ENCODE results near the gene MYDGF.

MYDGF gene

GRCh38 chr19:4707956-4708650 lies 38.0 kb upstream of the MYDGF start:
- no peak overlapping the region for H3K27ac Mint-ChIP-seq
- DNase-seq (ENCODE audit: low spot score): no peak
- peaks cover 5% of the 10 kb centered on the region for H3K4me1 Mint-ChIP-seq (ENCODE audit: low read depth)

GRCh38 chr19:4707322-4707721 lies 37.2 kb upstream of the MYDGF start:
- Mint-ChIP-seq H3K27me3 (ENCODE audit: low read depth) (no peaks in the 10 kb centered on the region), H3K9me3 (no peaks in the 10 kb centered on the region), H3K27ac (no peak overlapping the region), H3K36me3 (ENCODE audit: low read depth) (peaks cover 15% of the 10 kb centered on the region), H3K4me1 (ENCODE audit: low read depth) (peaks cover 5% of the 10 kb centered on the region), H3K4me3 (no peak overlapping the region)
- no peak for DNase-seq (ENCODE audit: low spot score)

More at GRCh38 chr19:4707956-4708650, 38.0 kb upstream of the MYDGF start:
- Mint-ChIP-seq H3K27me3 (ENCODE audit: low read depth) (no peaks in the 10 kb centered on the region), H3K9me3 (no peaks in the 10 kb centered on the region), H3K4me3 (no peak overlapping the region), H3K36me3 (ENCODE audit: low read depth) (peaks cover 18% of the 10 kb centered on the region)

- H3K9me3 Mint-ChIP-seq: no peaks in the 10 kb centered on the region
- no peak for DNase-seq (ENCODE audit: low spot score)
- peaks cover 5% of the 10 kb centered on the region for H3K4me1 Mint-ChIP-seq (ENCODE audit: low read depth)
- H3K36me3 Mint-ChIP-seq (ENCODE audit: low read depth): peaks cover 15% of the 10 kb centered on the region
- no peaks in the 10 kb centered on the region for H3K27me3 Mint-ChIP-seq (ENCODE audit: low read depth)
- H3K27ac Mint-ChIP-seq: no peak overlapping the region
- H3K4me3 Mint-ChIP-seq: no peak overlapping the region
These were observed 35.4 kb upstream of the MYDGF start for GRCh38 chr19:4705413-4706131.

DNA sequence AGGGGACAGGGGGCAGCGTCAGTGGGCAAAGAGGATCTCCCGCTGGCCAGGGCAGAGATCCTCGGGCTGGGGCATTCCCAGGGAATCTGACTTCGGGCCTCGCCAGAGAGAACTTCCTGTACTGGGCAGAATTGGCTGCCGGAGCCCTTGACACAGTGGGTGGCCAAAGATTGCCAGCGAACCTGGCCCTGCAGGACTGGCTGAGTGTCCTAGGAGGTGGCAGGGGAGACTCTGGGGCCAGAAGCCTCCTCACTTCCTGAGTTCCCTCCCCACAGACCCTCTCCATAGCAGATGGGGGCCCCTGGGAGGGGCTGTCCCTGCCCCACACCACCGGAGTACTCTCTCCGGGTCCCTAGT lies 34.2 kb upstream of the MYDGF start:
- Mint-ChIP-seq H3K9me3 (no peaks in the 10 kb centered on the region), H3K36me3 (ENCODE audit: low read depth) (peaks cover 12% of the 10 kb centered on the region), H3K4me1 (ENCODE audit: low read depth) (peaks cover 3% of the 10 kb centered on the region), H3K27ac (no peak overlapping the region), H3K4me3 (no peak overlapping the region), H3K27me3 (ENCODE audit: low read depth) (no peaks in the 10 kb centered on the region)
- no peak for DNase-seq (ENCODE audit: low spot score)

- Mint-ChIP-seq H3K36me3 (ENCODE audit: low read depth) (peaks cover 10% of the 10 kb centered on the region), H3K4me1 (ENCODE audit: low read depth) (no peaks in the 10 kb centered on the region), H3K27me3 (ENCODE audit: low read depth) (no peaks in the 10 kb centered on the region), H3K9me3 (no peaks in the 10 kb centered on the region), H3K4me3 (no peak overlapping the region), H3K27ac (no peak overlapping the region)
- no peak for DNase-seq (ENCODE audit: low spot score)
These were observed 33.7 kb upstream of the MYDGF start for GRCh38 chr19:4703671-4704316.

- Mint-ChIP-seq H3K36me3 (ENCODE audit: low read depth) (peaks cover 11% of the 10 kb centered on the region), H3K27ac (no peak overlapping the region), H3K4me3 (no peak overlapping the region), H3K9me3 (no peaks in the 10 kb centered on the region), H3K27me3 (ENCODE audit: low read depth) (no peaks in the 10 kb centered on the region), H3K4me1 (ENCODE audit: low read depth) (no peaks in the 10 kb centered on the region)
- no peak for DNase-seq (ENCODE audit: low spot score)
These were observed 32.6 kb upstream of the MYDGF start for GRCh38 chr19:4702764-4703163.

GRCh38 chr19:4701557-4701956 lies 31.4 kb upstream of the MYDGF start:
- H3K27me3 Mint-ChIP-seq (ENCODE audit: low read depth): no peaks in the 10 kb centered on the region
- H3K27ac Mint-ChIP-seq: no peak overlapping the region
- DNase-seq (ENCODE audit: low spot score): no peak
- peaks cover 11% of the 10 kb centered on the region for H3K36me3 Mint-ChIP-seq (ENCODE audit: low read depth)
- no peak overlapping the region for H3K4me3 Mint-ChIP-seq
- H3K9me3 Mint-ChIP-seq: no peaks in the 10 kb centered on the region
- H3K4me1 Mint-ChIP-seq (ENCODE audit: low read depth): no peaks in the 10 kb centered on the region

GRCh38 chr19:4700693-4700970 lies 30.5 kb upstream of the MYDGF start:
- H3K36me3 Mint-ChIP-seq (ENCODE audit: low read depth): peaks cover 14% of the 10 kb centered on the region
- no peak for DNase-seq (ENCODE audit: low spot score)
- no peaks in the 10 kb centered on the region for H3K9me3 Mint-ChIP-seq

DNA sequence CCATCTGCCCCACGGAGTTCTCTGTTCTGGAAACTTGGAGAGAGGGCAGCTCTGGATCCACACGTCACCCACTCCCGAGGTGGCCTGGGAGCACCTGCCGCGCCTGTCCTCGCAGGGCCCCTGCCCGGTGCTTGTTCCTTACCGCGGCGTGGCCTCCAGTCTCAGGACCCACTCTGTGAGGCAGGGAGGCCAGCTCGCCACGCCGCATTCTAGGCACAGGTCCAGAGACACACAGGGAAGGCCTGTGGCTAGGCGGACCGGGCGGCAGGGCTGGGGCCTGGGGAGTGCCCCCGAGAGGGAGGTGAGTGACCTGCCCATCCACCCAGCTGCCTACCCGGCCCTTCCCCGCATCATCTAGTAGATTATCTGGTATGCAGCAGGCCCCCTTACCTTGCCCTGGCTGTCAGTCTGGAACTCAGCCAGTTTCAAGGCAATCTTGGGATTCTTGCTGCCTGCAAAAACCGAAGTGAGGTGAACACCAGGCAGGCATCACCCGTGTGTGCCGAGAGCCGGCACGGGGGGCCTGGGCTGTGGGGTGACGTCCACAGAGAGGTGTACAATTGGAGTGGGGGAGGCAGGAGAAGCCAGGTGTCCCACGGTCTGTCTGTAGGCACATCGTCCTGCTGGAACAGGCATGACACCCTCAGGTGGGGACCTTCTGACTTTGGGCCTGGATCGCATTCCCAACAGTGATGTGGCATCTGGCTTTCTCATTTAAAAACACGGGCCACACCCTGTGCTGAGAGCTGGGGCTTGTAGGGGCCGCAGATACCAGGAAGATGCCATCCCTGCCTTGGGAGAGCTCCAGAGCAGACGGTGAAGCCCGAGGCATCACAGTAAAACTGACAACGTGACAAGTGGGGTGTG lies 29.9 kb upstream of the MYDGF start:
- no peaks in the 10 kb centered on the region for H3K27me3 Mint-ChIP-seq (ENCODE audit: low read depth)
- H3K9me3 Mint-ChIP-seq: no peaks in the 10 kb centered on the region
- H3K4me3 Mint-ChIP-seq: no peak overlapping the region
- no peaks in the 10 kb centered on the region for H3K4me1 Mint-ChIP-seq (ENCODE audit: low read depth)
- DNase-seq (ENCODE audit: low spot score): no peak
- H3K36me3 Mint-ChIP-seq (ENCODE audit: low read depth): peaks cover 18% of the 10 kb centered on the region
- no peak overlapping the region for H3K27ac Mint-ChIP-seq

More at GRCh38 chr19:4700693-4700970, 30.5 kb upstream of the MYDGF start:
- H3K4me3 Mint-ChIP-seq: no peak overlapping the region
- H3K27ac Mint-ChIP-seq: no peak overlapping the region
- H3K27me3 Mint-ChIP-seq (ENCODE audit: low read depth): no peaks in the 10 kb centered on the region
- no peaks in the 10 kb centered on the region for H3K4me1 Mint-ChIP-seq (ENCODE audit: low read depth)

- Mint-ChIP-seq H3K27ac (no peak overlapping the region), H3K4me1 (ENCODE audit: low read depth) (no peaks in the 10 kb centered on the region), H3K4me3 (no peak overlapping the region), H3K9me3 (no peaks in the 10 kb centered on the region), H3K36me3 (ENCODE audit: low read depth) (peaks cover 25% of the 10 kb centered on the region), H3K27me3 (ENCODE audit: low read depth) (no peaks in the 10 kb centered on the region)
- DNase-seq (ENCODE audit: low spot score): no peak
These were observed 27.2 kb upstream of the MYDGF start for GRCh38 chr19:4697304-4697703.

GRCh38 chr19:4695224-4695731 lies 25.1 kb upstream of the MYDGF start:
- DNase-seq (ENCODE audit: low spot score): no peak
- Mint-ChIP-seq H3K36me3 (ENCODE audit: low read depth) (peaks cover 26% of the 10 kb centered on the region), H3K27me3 (ENCODE audit: low read depth) (no peaks in the 10 kb centered on the region), H3K4me1 (ENCODE audit: low read depth) (no peaks in the 10 kb centered on the region), H3K27ac (no peak overlapping the region), H3K4me3 (no peak overlapping the region), H3K9me3 (no peaks in the 10 kb centered on the region)

- H3K36me3 Mint-ChIP-seq (ENCODE audit: low read depth): peaks cover 26% of the 10 kb centered on the region
- H3K9me3 Mint-ChIP-seq: no peaks in the 10 kb centered on the region
- no peak overlapping the region for H3K27ac Mint-ChIP-seq
- DNase-seq (ENCODE audit: low spot score): no peak
- no peaks in the 10 kb centered on the region for H3K27me3 Mint-ChIP-seq (ENCODE audit: low read depth)
- no peaks in the 10 kb centered on the region for H3K4me1 Mint-ChIP-seq (ENCODE audit: low read depth)
- no peak overlapping the region for H3K4me3 Mint-ChIP-seq
These were observed 24.3 kb upstream of the MYDGF start for GRCh38 chr19:4694211-4694987.

- H3K36me3 Mint-ChIP-seq (ENCODE audit: low read depth): peaks cover 26% of the 10 kb centered on the region
- no peak overlapping the region for H3K4me3 Mint-ChIP-seq
- no peaks in the 10 kb centered on the region for H3K4me1 Mint-ChIP-seq (ENCODE audit: low read depth)
- no peak for DNase-seq (ENCODE audit: low spot score)
- no peak overlapping the region for H3K27ac Mint-ChIP-seq
- no peaks in the 10 kb centered on the region for H3K27me3 Mint-ChIP-seq (ENCODE audit: low read depth)
- H3K9me3 Mint-ChIP-seq: no peaks in the 10 kb centered on the region
These were observed 23.5 kb upstream of the MYDGF start for GRCh38 chr19:4693471-4694121.
